ENCODE measurements around the gene TBC1D9B.

Gene TBC1D9B

DNA sequence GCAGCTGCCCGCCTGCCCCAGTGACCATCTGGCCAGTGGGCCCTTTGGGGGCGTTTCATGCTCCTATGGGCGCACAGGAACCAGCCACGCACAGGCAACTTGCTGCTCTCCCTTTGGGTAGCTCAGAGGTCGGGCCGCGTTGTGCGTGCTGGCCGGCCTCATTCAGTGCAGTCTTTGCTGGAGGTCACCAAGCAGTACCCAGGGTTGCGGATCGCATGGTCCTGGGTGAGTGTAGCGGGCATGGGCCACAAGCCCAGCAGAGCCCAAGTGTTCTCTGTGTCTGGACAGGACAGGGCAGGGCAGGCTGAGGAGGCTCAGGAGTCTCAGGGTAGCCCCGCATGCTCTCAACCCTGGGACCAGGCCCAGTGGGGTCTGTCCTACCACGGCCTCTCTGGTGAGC lies 39.2 kb downstream of the TBC1D9B start:
- FAIRE-seq = no peak
- DNase-seq (ENCODE audit: insufficient read length, low spot score) = no peak
- TF ChIP-seq SPI1 (IDR thresholded peaks at IDR 0.05; ENCODE audit: low read depth, low read length) (no peak), PAX5 (IDR thresholded peaks at IDR 0.05; ENCODE audit: insufficient read depth, low read length, severe bottlenecking) (no peak), POLR2A (IDR thresholded peaks at IDR 0.05; ENCODE audit: low read depth, low read length) (no peak), TAF1 (IDR thresholded peaks at IDR 0.05; ENCODE audit: low read depth, low read length) (no peak), POU2F2 (IDR thresholded peaks at IDR 0.05; ENCODE audit: low read depth, low read length) (no peak), POLR2AphosphoS5 (IDR thresholded peaks at IDR 0.05; ENCODE audit: low read depth, low read length) (no peak)

DNA sequence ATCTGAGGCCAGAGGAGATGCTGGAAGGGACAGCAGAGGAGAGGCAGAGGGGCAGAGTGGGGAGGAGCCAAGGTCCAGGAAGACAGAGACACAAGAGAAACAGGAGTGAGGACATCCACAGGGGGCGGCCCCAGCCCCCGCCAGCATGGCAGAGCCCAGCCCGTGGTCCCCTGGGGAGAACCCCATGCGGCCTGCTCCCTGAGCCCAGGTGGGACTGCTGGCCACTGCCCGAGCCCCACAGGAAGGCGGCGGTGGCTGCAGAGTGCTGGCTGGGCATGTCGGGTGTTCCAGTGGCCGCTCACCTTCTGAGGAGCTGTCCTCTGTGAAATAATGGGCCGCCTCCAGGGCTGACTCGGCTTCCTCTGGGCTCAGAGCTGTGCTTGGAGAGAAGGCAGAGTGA lies 40.2 kb downstream of the TBC1D9B start:
- no peak for TF ChIP-seq PAX5 (IDR thresholded peaks at IDR 0.05; ENCODE audit: insufficient read depth, low read length, severe bottlenecking)
- no peak for TF ChIP-seq TAF1 (IDR thresholded peaks at IDR 0.05; ENCODE audit: low read depth, low read length)
- TF ChIP-seq POLR2A (IDR thresholded peaks at IDR 0.05; ENCODE audit: low read depth, low read length) = no peak
- TF ChIP-seq POU2F2 (IDR thresholded peaks at IDR 0.05; ENCODE audit: low read depth, low read length) = no peak
- TF ChIP-seq POLR2AphosphoS5 (IDR thresholded peaks at IDR 0.05; ENCODE audit: low read depth, low read length) = no peak
- no peak for TF ChIP-seq SPI1 (IDR thresholded peaks at IDR 0.05; ENCODE audit: low read depth, low read length)
- no peak for DNase-seq (ENCODE audit: insufficient read length, low spot score)
- no peak for FAIRE-seq

DNA sequence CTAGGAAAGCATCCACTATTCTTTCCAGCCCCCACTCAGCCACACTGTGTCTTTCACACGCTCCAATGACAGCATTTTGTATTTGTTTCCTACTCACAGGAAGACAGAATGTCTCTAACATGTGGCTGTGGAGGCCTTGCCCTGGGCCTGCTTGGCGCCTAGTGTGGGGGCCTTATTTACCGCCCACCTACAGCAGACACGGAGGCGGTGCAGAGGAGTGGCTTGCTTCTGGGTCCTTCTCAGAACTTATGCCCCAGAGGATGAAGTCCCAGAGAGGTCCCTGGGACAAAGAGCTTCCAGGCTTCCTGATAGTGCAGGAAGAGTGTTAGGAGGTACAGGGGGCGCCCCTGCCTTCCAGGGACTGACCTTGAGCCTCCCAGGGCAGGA lies 40.6 kb downstream of the TBC1D9B start:
- FAIRE-seq = no peak
- DNase-seq (ENCODE audit: insufficient read length, low spot score) = no peak

DNA sequence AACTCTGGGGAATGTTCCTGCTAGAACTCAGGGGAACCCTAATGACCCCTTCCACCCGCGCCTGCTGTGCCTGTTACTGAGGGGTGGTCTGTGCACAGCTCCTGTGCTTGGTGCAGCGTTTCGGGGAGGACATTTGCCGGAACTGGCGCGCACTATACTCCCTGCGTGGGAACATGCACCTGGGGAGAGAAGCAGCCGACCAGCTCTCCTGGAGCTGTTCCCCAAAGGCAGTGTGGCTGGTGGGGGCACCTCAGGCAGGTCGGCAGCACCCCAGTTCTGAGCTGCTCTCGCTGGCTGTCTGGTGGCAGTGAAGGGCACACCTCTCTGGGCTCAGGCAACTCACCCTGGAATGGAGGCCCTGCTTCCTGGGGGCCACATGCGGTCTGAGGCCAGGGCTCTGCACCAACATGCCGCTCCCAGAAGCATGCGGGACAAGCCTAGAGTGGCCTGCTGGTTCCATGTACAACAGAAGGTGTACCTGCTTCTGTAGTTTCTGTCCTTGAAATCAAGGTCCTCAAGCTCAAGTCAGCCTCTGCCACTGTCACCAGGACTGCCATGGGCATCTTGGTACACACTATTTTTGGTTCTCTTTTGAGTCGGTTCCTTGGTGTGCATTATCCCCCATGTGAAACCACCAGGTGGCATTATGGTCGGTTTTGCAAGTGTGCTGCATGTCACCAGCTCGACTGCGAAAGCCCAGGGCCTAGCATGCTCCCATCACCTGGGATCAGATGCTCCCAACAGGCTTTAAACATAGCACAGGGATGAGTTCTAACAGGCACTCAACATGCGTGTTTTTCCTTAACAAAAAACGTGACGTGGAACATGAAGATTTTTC lies 41.2 kb downstream of the TBC1D9B start:
- TF ChIP-seq SPI1 (IDR thresholded peaks at IDR 0.05; ENCODE audit: low read depth, low read length) (no peak), POU2F2 (IDR thresholded peaks at IDR 0.05; ENCODE audit: low read depth, low read length) (0 out of 2 replicates have a peak, but pooled peaks have one; percentile 6), POLR2AphosphoS5 (IDR thresholded peaks at IDR 0.05; ENCODE audit: low read depth, low read length) (no peak), PAX5 (IDR thresholded peaks at IDR 0.05; ENCODE audit: insufficient read depth, low read length, severe bottlenecking) (no peak), TAF1 (IDR thresholded peaks at IDR 0.05; ENCODE audit: low read depth, low read length) (no peak)
- peak; percentile 71 for DNase-seq (ENCODE audit: insufficient read length, low spot score)
- peak; percentile 75 for FAIRE-seq

More for the DNA sequence above, 40.6 kb downstream of the TBC1D9B start:
- no peak for TF ChIP-seq TAF1 (IDR thresholded peaks at IDR 0.05; ENCODE audit: low read depth, low read length)

DNA sequence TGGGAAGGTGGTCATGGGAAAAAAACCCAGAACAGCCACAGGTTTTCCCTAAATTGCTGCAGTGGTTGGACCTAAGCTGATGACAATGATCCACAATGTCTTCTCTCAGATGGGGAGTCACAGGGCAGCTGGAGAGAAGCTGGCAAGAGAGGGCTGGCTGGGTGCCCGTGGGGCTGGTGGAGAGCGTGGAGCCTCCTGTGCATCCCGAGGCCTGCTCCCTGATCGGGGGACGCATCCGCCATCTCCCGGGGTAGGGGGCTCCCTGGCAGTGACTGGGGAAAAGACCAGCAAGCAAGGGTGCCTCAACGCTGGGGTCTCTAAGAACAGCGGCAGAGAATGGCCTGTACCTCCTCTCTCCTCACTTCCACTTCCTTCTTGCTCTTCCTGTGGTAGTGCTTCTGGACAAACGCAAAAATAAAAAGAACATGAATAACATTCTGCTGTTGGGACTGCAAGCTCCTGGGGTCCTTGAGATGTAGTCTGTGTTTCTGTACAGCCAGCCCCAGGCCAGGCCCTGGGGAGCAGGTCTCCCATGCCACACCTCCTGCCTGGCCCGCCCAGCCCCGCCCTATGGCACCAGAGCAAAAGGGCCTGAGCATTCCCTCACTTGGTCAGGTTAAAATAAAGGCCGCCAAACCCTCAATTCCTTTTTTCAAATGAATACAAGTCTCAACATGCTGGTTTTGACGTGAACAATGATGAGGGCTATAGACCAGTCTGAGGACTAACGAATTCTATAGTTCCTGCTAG lies 42.0 kb downstream of the TBC1D9B start:
- no peak for TF ChIP-seq POLR2A (IDR thresholded peaks at IDR 0.05; ENCODE audit: low read depth, low read length)
- no peak for TF ChIP-seq POLR2AphosphoS5 (IDR thresholded peaks at IDR 0.05; ENCODE audit: low read depth, low read length)
- TF ChIP-seq SPI1 (IDR thresholded peaks at IDR 0.05; ENCODE audit: low read depth, low read length) = no peak
- TF ChIP-seq TAF1 (IDR thresholded peaks at IDR 0.05; ENCODE audit: low read depth, low read length) = no peak
- TF ChIP-seq PAX5 (IDR thresholded peaks at IDR 0.05; ENCODE audit: insufficient read depth, low read length, severe bottlenecking) = no peak
- TF ChIP-seq POU2F2 (IDR thresholded peaks at IDR 0.05; ENCODE audit: low read depth, low read length) = no peak
- DNase-seq (ENCODE audit: insufficient read length, low spot score) = no peak
- no peak for FAIRE-seq

DNA sequence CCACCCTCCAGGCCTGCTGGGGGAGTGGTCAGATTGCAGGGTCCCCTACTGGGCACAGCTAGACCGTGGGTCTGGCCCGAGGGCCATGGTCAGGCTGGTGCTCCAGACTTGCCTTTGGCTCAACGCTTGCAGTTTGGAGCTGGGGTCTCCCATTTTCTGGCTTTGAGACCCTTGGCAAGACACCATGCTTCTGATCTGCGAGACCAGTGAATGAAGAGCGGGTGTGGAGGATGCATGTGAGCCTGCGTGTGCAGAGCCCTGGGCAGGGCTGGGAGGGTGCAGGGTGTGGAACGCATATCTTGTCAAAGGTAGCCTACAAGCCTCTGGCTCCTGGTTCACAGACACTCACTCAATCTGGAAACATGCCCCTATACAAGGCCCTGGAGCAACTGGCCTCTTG lies 43.0 kb downstream of the TBC1D9B start:
- FAIRE-seq = no peak
- TF ChIP-seq TAF1 (IDR thresholded peaks at IDR 0.05; ENCODE audit: low read depth, low read length) (no peak), PAX5 (IDR thresholded peaks at IDR 0.05; ENCODE audit: insufficient read depth, low read length, severe bottlenecking) (no peak), POLR2AphosphoS5 (IDR thresholded peaks at IDR 0.05; ENCODE audit: low read depth, low read length) (no peak), SPI1 (IDR thresholded peaks at IDR 0.05; ENCODE audit: low read depth, low read length) (no peak), POU2F2 (IDR thresholded peaks at IDR 0.05; ENCODE audit: low read depth, low read length) (no peak), POLR2A (IDR thresholded peaks at IDR 0.05; ENCODE audit: low read depth, low read length) (no peak)

DNA sequence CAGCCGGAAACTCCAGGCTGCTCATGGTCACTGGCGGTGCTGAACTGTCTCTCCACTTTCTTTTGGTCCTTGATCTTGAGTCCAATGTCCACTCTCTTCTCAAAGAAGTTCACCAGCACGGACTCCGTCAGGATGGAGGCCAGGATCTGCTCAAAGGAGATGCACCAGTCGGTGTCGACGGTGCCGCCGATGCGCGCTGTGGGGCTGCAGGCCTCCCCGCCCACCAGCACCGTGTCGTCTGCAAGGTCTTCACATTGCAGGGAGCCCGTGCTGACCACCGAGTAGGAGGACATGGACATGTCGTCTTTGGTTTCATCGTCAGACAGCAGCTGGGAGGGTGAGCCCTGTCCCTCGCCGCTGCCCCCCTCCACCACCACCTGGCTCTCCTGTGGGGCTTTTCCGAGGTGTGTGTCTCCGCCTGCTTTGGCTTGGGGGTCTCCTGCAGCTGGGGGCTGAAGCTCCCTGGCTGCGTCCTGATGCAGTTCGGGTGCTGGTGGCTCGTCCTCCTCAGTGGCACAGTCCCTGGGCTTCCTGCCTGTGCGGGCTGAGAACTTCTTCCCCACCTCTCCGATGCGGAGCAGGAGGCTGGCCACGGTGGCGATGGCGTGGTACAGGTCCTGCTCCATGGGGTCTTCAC lies 44.1 kb downstream of the TBC1D9B start:
- no peak for TF ChIP-seq PAX5 (IDR thresholded peaks at IDR 0.05; ENCODE audit: insufficient read depth, low read length, severe bottlenecking)
- TF ChIP-seq SPI1 (IDR thresholded peaks at IDR 0.05; ENCODE audit: low read depth, low read length) = no peak
- TF ChIP-seq POU2F2 (IDR thresholded peaks at IDR 0.05; ENCODE audit: low read depth, low read length) = no peak
- no peak for TF ChIP-seq POLR2AphosphoS5 (IDR thresholded peaks at IDR 0.05; ENCODE audit: low read depth, low read length)
- TF ChIP-seq TAF1 (IDR thresholded peaks at IDR 0.05; ENCODE audit: low read depth, low read length) = no peak
- TF ChIP-seq POLR2A (IDR thresholded peaks at IDR 0.05; ENCODE audit: low read depth, low read length) = no peak
- FAIRE-seq = no peak
- no peak for DNase-seq (ENCODE audit: insufficient read length, low spot score)

More for the DNA sequence above, 43.0 kb downstream of the TBC1D9B start:
- no peak for DNase-seq (ENCODE audit: insufficient read length, low spot score)

DNA sequence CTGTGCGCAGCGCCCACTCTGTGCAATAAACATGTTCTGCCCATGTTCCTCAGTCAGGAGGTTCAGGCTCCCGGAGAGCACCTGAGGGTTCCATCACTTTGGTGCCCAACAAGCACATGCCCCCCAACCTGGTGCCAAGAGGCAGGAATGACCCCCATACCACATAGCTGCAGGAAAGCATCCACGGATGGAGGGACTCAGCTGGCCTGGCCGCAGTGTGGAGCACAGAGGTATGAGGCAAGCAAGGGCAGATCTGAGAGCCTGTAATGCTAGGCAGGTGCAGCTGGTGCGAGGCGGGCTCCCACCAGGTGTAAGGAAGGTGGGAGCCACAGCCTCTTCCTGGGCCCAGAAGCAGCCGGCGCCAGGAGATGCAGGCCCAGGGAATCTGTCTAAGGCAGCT lies 44.8 kb downstream of the TBC1D9B start:
- FAIRE-seq (no peak), DNase-seq (ENCODE audit: insufficient read length, low spot score) (no peak)
- TF ChIP-seq PAX5 (IDR thresholded peaks at IDR 0.05; ENCODE audit: insufficient read depth, low read length, severe bottlenecking) (no peak), POLR2AphosphoS5 (IDR thresholded peaks at IDR 0.05; ENCODE audit: low read depth, low read length) (no peak), SPI1 (IDR thresholded peaks at IDR 0.05; ENCODE audit: low read depth, low read length) (no peak), POLR2A (IDR thresholded peaks at IDR 0.05; ENCODE audit: low read depth, low read length) (no peak), TAF1 (IDR thresholded peaks at IDR 0.05; ENCODE audit: low read depth, low read length) (no peak), POU2F2 (IDR thresholded peaks at IDR 0.05; ENCODE audit: low read depth, low read length) (no peak)

DNA sequence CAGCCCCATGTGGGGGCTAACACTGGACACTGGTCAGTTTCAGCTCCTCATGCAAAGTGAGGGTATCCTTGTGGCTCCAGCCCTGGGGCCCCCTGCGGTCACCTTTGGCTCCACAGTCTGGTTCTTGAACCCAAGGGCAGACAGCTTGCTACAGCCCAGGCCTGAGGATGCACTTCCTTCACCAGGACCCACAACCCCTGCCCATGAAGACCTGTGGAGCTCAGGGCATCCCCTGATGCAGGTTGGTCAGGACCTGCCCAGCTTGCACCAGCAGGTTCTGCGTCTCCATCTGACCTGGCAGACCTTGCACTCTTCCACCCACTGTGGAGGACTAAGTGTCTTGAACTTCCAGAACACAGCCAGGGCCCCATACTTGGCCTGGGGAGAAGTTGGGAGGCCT lies 45.4 kb downstream of the TBC1D9B start:
- DNase-seq (ENCODE audit: insufficient read length, low spot score) (no peak), FAIRE-seq (no peak)
- no peak for TF ChIP-seq SPI1 (IDR thresholded peaks at IDR 0.05; ENCODE audit: low read depth, low read length)
- no peak for TF ChIP-seq POLR2A (IDR thresholded peaks at IDR 0.05; ENCODE audit: low read depth, low read length)
- TF ChIP-seq POU2F2 (IDR thresholded peaks at IDR 0.05; ENCODE audit: low read depth, low read length) = no peak
- TF ChIP-seq PAX5 (IDR thresholded peaks at IDR 0.05; ENCODE audit: insufficient read depth, low read length, severe bottlenecking) = no peak
- no peak for TF ChIP-seq TAF1 (IDR thresholded peaks at IDR 0.05; ENCODE audit: low read depth, low read length)
- TF ChIP-seq POLR2AphosphoS5 (IDR thresholded peaks at IDR 0.05; ENCODE audit: low read depth, low read length) = no peak
